ENCODE measurements around the gene TSPAN15.
A peak's percentile ranks its signal among the peaks of the same experiment; 100 is the strongest.

TSPAN15 gene

DNA sequence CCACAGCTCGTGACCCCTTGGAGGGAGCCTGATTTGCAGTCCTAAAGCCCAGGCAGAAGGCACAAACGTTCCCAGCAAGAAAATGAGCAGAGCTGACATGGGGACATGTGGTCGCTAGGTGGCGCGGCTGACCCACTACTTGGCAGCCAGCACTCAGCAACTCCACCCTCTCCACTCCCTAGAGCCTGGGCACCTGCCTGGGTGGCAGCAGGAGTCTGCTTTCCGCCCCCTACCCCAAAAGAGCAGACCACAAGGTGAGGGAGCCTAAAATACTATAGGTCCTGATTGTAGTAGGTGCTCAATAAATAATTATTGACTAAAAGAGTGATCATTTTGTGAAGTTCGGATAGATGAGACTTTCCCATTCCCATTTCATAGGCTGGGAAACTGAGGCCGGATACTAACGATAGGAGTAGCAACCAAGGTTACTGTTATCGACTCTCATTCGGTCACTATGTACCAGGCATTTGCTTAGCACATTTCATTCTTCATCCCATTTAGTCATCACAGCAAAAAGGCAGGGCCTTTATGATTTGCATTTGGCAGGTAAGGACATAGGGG lies 64.5 kb downstream of the TSPAN15 start:
- DNase-seq (peak; percentile 75), ATAC-seq (ENCODE audit: insufficient read depth, low read depth) (peak; percentile 99)
- Histone ChIP-seq H2AFZ (ENCODE audit: low read depth, low read length) (no peak overlapping the region), H3K4me3 (ENCODE audit: low read depth in 1 of 2, low read length in 2 of 2) (no peak overlapping the region), H4K20me1 (ENCODE audit: insufficient read depth, low read length) (no peaks in the 10 kb centered on the region), H3K4me2 (ENCODE audit: insufficient read depth, low read length) (no peak overlapping the region), H3K9me3 (ENCODE audit: insufficient read depth, low read length, severe bottlenecking) (no peaks in the 10 kb centered on the region), H3K36me3 (ENCODE audit: insufficient read depth, low read length) (no peaks in the 10 kb centered on the region), H3K27me3 (ENCODE audit: insufficient read depth, low read length, poor library complexity) (peaks cover 3% of the 10 kb centered on the region), H3K9ac (ENCODE audit: low read depth, low read length) (no peak overlapping the region), H3K27ac (ENCODE audit: low read length) (no peak overlapping the region), H3K4me1 (ENCODE audit: insufficient read depth, low read length) (no peaks in the 10 kb centered on the region), H3K79me2 (ENCODE audit: insufficient read depth, low read length) (no peaks in the 10 kb centered on the region)
- TF ChIP-seq, protein P1, sequence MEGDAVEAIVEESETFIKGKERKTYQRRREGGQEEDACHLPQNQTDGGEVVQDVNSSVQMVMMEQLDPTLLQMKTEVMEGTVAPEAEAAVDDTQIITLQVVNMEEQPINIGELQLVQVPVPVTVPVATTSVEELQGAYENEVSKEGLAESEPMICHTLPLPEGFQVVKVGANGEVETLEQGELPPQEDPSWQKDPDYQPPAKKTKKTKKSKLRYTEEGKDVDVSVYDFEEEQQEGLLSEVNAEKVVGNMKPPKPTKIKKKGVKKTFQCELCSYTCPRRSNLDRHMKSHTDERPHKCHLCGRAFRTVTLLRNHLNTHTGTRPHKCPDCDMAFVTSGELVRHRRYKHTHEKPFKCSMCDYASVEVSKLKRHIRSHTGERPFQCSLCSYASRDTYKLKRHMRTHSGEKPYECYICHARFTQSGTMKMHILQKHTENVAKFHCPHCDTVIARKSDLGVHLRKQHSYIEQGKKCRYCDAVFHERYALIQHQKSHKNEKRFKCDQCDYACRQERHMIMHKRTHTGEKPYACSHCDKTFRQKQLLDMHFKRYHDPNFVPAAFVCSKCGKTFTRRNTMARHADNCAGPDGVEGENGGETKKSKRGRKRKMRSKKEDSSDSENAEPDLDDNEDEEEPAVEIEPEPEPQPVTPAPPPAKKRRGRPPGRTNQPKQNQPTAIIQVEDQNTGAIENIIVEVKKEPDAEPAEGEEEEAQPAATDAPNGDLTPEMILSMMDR (IDR thresholded peaks at IDR 0.05; ENCODE audit: borderline replicate concordance, extremely low read depth, low read length, poor library complexity, severe bottlenecking) = peak; percentile 95
- no peak for TF ChIP-seq EZH2 (IDR thresholded peaks at IDR 0.05; ENCODE audit: borderline replicate concordance, low read depth, low read length, severe bottlenecking)

DNA sequence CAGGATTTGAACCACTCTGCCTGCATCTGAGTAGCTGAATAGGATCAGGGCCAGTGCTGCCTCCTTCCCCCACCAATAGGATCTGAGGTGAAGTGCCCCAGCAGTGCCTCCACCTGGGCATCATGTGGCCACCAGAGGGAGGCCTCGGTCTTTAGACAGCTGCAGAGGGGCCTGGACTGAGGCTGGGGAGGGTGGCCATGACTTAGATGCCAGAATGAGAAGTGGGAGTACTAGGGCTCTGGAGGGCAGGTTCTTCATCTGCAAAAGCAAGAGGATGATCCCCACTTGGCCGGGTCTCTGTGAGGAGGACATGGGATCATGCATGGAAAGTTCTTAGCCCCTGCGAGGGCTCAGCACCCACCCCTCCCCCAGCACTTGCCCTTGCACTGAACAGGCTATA lies 65.1 kb downstream of the TSPAN15 start:
- H3K79me2 ChIP-seq (ENCODE audit: insufficient read depth, low read length) = no peaks in the 10 kb centered on the region
- no peak overlapping the region for H3K9ac ChIP-seq (ENCODE audit: low read depth, low read length)
- no peaks in the 10 kb centered on the region for H4K20me1 ChIP-seq (ENCODE audit: insufficient read depth, low read length)
- no peak overlapping the region for H3K4me3 ChIP-seq (ENCODE audit: low read depth in 1 of 2, low read length in 2 of 2)
- no peak overlapping the region for H3K27ac ChIP-seq (ENCODE audit: low read length)
- H3K27me3 ChIP-seq (ENCODE audit: insufficient read depth, low read length, poor library complexity) = peaks cover 3% of the 10 kb centered on the region
- no peak overlapping the region for H2AFZ ChIP-seq (ENCODE audit: low read depth, low read length)
- H3K4me2 ChIP-seq (ENCODE audit: insufficient read depth, low read length) = no peak overlapping the region
- no peaks in the 10 kb centered on the region for H3K4me1 ChIP-seq (ENCODE audit: insufficient read depth, low read length)
- peak; percentile 62 for ATAC-seq (ENCODE audit: insufficient read depth, low read depth)
- H3K36me3 ChIP-seq (ENCODE audit: insufficient read depth, low read length) = no peaks in the 10 kb centered on the region
- no peaks in the 10 kb centered on the region for H3K9me3 ChIP-seq (ENCODE audit: insufficient read depth, low read length, severe bottlenecking)
- DNase-seq = peak; percentile 35
- TF ChIP-seq EZH2 (IDR thresholded peaks at IDR 0.05; ENCODE audit: borderline replicate concordance, low read depth, low read length, severe bottlenecking) = no peak
- TF ChIP-seq, protein P1 (IDR thresholded peaks at IDR 0.05; ENCODE audit: borderline replicate concordance, extremely low read depth, low read length, poor library complexity, severe bottlenecking) = peak; percentile 60

DNA sequence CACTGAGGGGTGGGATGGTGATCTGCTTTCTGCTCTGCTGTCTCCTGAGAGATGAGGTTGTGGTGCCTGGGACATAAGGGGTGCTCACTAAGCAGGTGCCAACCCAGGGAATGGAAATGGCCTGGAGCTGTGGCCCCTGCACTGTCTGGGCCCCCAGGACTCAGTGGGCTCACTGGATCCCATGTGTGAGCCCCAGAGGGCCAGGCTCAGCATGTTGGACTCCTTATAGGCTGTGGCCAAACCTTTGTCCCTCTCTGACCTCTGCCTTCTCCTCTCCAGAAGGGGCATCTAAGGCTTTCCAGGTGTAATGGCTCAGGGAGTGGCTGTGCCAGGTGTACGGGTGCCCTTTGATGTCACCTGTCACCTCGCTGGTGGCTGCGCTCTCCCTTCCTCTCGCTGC lies 65.5 kb downstream of the TSPAN15 start:
- Histone ChIP-seq H3K4me1 (ENCODE audit: insufficient read depth, low read length) (no peaks in the 10 kb centered on the region), H3K36me3 (ENCODE audit: insufficient read depth, low read length) (no peaks in the 10 kb centered on the region), H3K9ac (ENCODE audit: low read depth, low read length) (no peak overlapping the region), H3K27me3 (ENCODE audit: insufficient read depth, low read length, poor library complexity) (peaks cover 3% of the 10 kb centered on the region), H4K20me1 (ENCODE audit: insufficient read depth, low read length) (no peaks in the 10 kb centered on the region), H3K27ac (ENCODE audit: low read length) (no peak overlapping the region), H3K9me3 (ENCODE audit: insufficient read depth, low read length, severe bottlenecking) (no peaks in the 10 kb centered on the region), H2AFZ (ENCODE audit: low read depth, low read length) (no peak overlapping the region), H3K4me2 (ENCODE audit: insufficient read depth, low read length) (no peak overlapping the region), H3K79me2 (ENCODE audit: insufficient read depth, low read length) (no peaks in the 10 kb centered on the region), H3K4me3 (ENCODE audit: low read depth in 1 of 2, low read length in 2 of 2) (no peak overlapping the region)
- DNase-seq (no peak), ATAC-seq (ENCODE audit: insufficient read depth, low read depth) (no peak)
- no peak for TF ChIP-seq EZH2 (IDR thresholded peaks at IDR 0.05; ENCODE audit: borderline replicate concordance, low read depth, low read length, severe bottlenecking)
- TF ChIP-seq, protein P1 (IDR thresholded peaks at IDR 0.05; ENCODE audit: borderline replicate concordance, extremely low read depth, low read length, poor library complexity, severe bottlenecking) = no peak

Data from DND-41 (cell line).